B cell (primary cell): ENCODE data around the gene CDHR2. TPM values are rescaled to one million over a fixed set of nuclear protein-coding genes. Genes with fewer than 3 reads are reported as not detected.

Source experiments
- ATAC-seq: fragments of 200-7000 bp; cut with Tn5 transposase; one replicate; pipeline ENCODE4 v1.10.0; 2021; ENCODE audit warnings: low read depth, mild to moderate bottlenecking, moderate number of reproducible peaks, moderate library complexity
- CTCF ChIA-PET: fragments of 350-600 bp; sonication (Branson Sonifier 250); formaldehyde crosslinking; loops from one replicate; lab custom pipeline; 2021; ENCODE audit warnings: antibody characterized with exemption, inconsistent platforms; lab: Charles Lee
- POLR2A ChIA-PET: fragments of 350-600 bp; sonication (Branson Sonifier 250); formaldehyde crosslinking; loops from one replicate; lab custom pipeline; 2021; ENCODE audit warnings: antibody characterized with exemption; lab: Charles Lee
- DNase-seq: peaks from one replicate; pipeline ENCODE4 v3.0.0; 2013
- H2AFZ ChIP-seq: 2 replicates; pipeline ENCODE4 v1.6.1; 2012; ENCODE audit warnings: mild to moderate bottlenecking, low read depth, low read length; ENCODE audit not compliant: insufficient read depth, poor library complexity, severe bottlenecking
- H3K27ac ChIP-seq, 2 donors: 1 replicate in 1 of 2; 2 replicates in 1 of 2; pipeline ENCODE4 v1.5.1; 2012 to 2013; ENCODE audit warnings: low read length in 2 of 2, mild to moderate bottlenecking in 2 of 2, moderate library complexity in 1 of 2
- H3K27me3 ChIP-seq, 4 experiments: fragments of 200-600 bp in 1 of 4; sonication (generic) in 1 of 4; replicated peaks in 1 of 4; 1 replicate in 2 of 4; 2 replicates in 2 of 4; pipeline versions ENCODE4 v1.6.1 to v1.7.0; 2013 to 2016; ENCODE audit warnings: low read length in 3 of 4, mild to moderate bottlenecking in 2 of 4, mixed read lengths in 1 of 4, moderate library complexity in 1 of 4; ENCODE audit not compliant: insufficient read depth in 4 of 4, control insufficient read depth in 3 of 4; ENCODE audit errors: control extremely low read depth in 1 of 4
- H3K36me3 ChIP-seq, 2 experiments: replicated peaks in 1 of 2; 1 replicate in 1 of 2; 2 replicates in 1 of 2; pipeline versions ENCODE4 v1.6.1 to v1.7.1; 2013; ENCODE audit warnings: low read length in 1 of 2; ENCODE audit not compliant: insufficient read depth in 2 of 2, control insufficient read depth in 1 of 2; ENCODE audit errors: control extremely low read depth in 1 of 2, extremely low read depth in 1 of 2
- H3K4me1 ChIP-seq, 2 donors: fragments of 200-600 bp in 1 of 2; sonication (generic) in 1 of 2; 1 replicate in 1 of 2; 2 replicates in 1 of 2; pipeline versions ENCODE4 v1.5.1 to v1.6.1; 2013 to 2017; ENCODE audit warnings: low read length in 2 of 2; ENCODE audit not compliant: control insufficient read depth in 2 of 2, insufficient read depth in 2 of 2
- H3K4me2 ChIP-seq: replicated peaks from 2 replicates; pipeline ENCODE3; 2012; ENCODE audit warnings: mild to moderate bottlenecking, low read depth, low read length; ENCODE audit not compliant: poor library complexity, severe bottlenecking
- H3K4me3 ChIP-seq, 5 experiments: fragments of 200-600 bp in 1 of 5; sonication (generic) in 1 of 5; 1 replicate in 3 of 5; 2 replicates in 2 of 5; pipeline versions ENCODE4 v1.5.1 to v1.7.0; 2011 to 2016; ENCODE audit warnings: low read length in 4 of 5, mild to moderate bottlenecking in 4 of 5, low read depth in 2 of 5, control low read depth in 1 of 5, moderate library complexity in 1 of 5; ENCODE audit not compliant: insufficient read depth in 1 of 5; ENCODE audit errors: control extremely low read depth in 1 of 5, extremely low read depth in 1 of 5
- H3K79me2 ChIP-seq: fragments of 200-600 bp; sonication (generic); one replicate; pipeline ENCODE4 v1.6.0; 2016; ENCODE audit warnings: low read length; ENCODE audit not compliant: control insufficient read depth, insufficient read depth
- H3K9ac ChIP-seq: fragments of 200-600 bp; sonication (generic); 2 replicates; pipeline ENCODE4 v1.6.1; 2017; ENCODE audit warnings: mild to moderate bottlenecking, low read length, moderate library complexity
- H3K9me3 ChIP-seq, 3 donors: one replicate each; pipeline versions ENCODE4 v1.6.1 to v1.7.1; 2013; ENCODE audit warnings: low read length in 2 of 3; ENCODE audit not compliant: control insufficient read depth in 2 of 3, insufficient read depth in 1 of 3; ENCODE audit errors: control extremely low read depth in 1 of 3
- H4K20me1 ChIP-seq: 2 replicates; pipeline ENCODE4 v1.6.0; 2012; ENCODE audit warnings: mild to moderate bottlenecking, low read length; ENCODE audit not compliant: insufficient read depth, control insufficient read depth, poor library complexity, severe bottlenecking
- H3K27ac Mint-ChIP-seq: one replicate; pipeline ENCODE4 v1.8.0; 2021; ENCODE audit warnings: mixed read lengths
- H3K27me3 Mint-ChIP-seq: one replicate; pipeline ENCODE4 v1.8.0; 2021; ENCODE audit warnings: mixed read lengths
- H3K4me1 Mint-ChIP-seq: one replicate; pipeline ENCODE4 v1.8.0; 2021; ENCODE audit warnings: mixed read lengths
- H3K4me3 Mint-ChIP-seq: one replicate; pipeline ENCODE4 v1.8.0; 2021; ENCODE audit warnings: mixed read lengths
- H3K9me3 Mint-ChIP-seq: one replicate; pipeline ENCODE4 v1.8.0; 2022; ENCODE audit warnings: mixed read lengths; ENCODE audit not compliant: insufficient read depth
- EZH2 ChIP-seq: IDR thresholded peaks from 2 replicates; pipeline ENCODE4 v1.6.1; 2012; ENCODE audit warnings: borderline replicate concordance, low read depth, mild to moderate bottlenecking, moderate library complexity, low read length; ENCODE audit not compliant: insufficient read depth, poor library complexity, severe bottlenecking
- WGBS: methylation state at CpG from one replicate; pipeline ENCODE4 v1.1.5; 2013; ENCODE audit warnings: missing lambda C conversion rate; ENCODE audit not compliant: insufficient coverage; 5-methylcytosine and 5-hydroxymethylcytosine counted together
- intact Hi-C: fragments of 100-400 bp; cut with micrococcal nuclease; formaldehyde crosslinking; loops from one replicate; pipeline ENCODE4 v1.10.0; 2022
- polyA plus RNA-seq: library from polyadenylated mRNA; depleted of rRNA; stranded (reverse); fragments of >200 nt; gene quantifications from 2 replicates; pipeline ENCODE4 v1.2.3, GENCODE V29; 2012
- total RNA-seq, 2 donors: library from RNA; stranded (reverse); fragments of 120-200 nt in 1 of 2; gene quantifications; 1 replicate in 1 of 2; 2 replicates in 1 of 2; pipeline versions ENCODE4 v1.2.3 to v1.2.4, GENCODE V29; 2013 to 2022
- TF ChIP-seq, protein P1 (sequence below): fragments of 200-600 bp; IDR thresholded peaks from one replicate; pipeline ENCODE4 v1.8.0; 2022; ENCODE audit warnings: antibody characterized with exemption, mild to moderate bottlenecking

The CDHR2 gene
- total and polyA plus RNA-seq, 2 donors (not counting 1 experiment from before 2014, with no cell fraction given), result 0.25 to 1.7 TPM

DNA sequence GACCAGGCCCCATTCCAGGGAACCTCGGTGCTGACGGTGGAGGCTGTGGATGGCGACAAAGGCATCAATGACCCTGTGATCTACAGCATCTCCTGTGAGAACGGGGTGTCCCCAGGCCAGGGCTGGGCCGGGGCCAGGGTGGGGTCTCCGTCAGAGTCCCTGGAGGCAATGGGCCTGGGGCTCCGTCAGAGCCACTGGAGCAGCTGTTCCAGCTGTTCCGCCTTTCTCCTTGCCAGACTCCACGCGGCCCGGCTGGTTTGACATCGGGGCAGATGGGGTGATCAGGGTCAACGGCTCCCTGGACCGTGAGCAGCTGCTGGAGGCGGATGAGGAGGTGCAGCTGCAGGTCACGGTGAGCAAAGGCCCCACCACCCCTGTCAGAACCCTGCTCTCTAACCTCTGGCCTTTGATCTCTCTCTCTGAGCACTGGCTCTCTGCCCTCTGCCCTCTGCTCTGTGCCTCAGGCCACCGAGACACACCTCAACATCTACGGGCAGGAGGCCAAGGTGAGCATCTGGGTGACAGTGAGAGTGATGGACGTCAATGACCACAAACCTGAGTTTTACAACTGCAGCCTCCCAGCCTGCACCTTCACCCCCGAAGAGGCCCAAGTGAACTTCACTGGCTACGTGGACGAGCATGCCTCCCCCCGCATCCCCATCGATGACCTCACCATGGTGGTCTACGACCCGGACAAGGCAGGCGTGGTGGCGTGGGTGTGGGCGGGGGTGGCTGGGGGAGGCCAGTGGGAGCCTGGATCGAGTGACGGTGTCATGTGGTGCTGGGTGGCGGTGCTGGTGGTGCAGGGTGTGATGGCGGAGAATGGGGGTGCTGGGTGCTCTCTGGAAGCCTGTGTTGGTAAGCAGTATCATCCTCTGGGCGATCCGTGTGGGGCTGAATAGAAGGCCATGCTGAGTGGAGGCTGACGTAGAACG is 26.6 kb downstream of the CDHR2 start:
- ChIA-PET POLR2A (no interaction called here), CTCF (interaction anchor here (0.9 to 4.3 kb wide), 6 partner anchors 12 to 159 kb away, joined by 3 to 24 read pairs (median 10); partner anchors contain the start of genes CLTB, EIF4E1B and SNCB)
- H3K27ac ChIP-seq, result no peak overlapping the region
- Mint-ChIP-seq H3K27me3 (peaks cover 7% of the 10 kb centered on the region), H3K9me3 (no peaks in the 10 kb centered on the region), H3K27ac (peak overlapping the region; percentile 37), H3K4me3 (no peak overlapping the region), H3K4me1 (peaks cover 5% of the 10 kb centered on the region)
- no peak overlapping the region for H2AFZ ChIP-seq
- H3K4me2 ChIP-seq, result no peak overlapping the region
- intact Hi-C loops, result loop anchor here (2.0 kb wide), 1 partner anchor 383 kb away; no protein-coding TSS in a partner anchor
- ATAC-seq (no peak), DNase-seq (no peak)
- no peaks in the 10 kb centered on the region for H3K79me2 ChIP-seq
- H3K9ac ChIP-seq, result no peak overlapping the region
- H3K36me3 ChIP-seq, result no peaks in the 10 kb centered on the region
- no peaks in the 10 kb centered on the region for H4K20me1 ChIP-seq
- H3K4me3 ChIP-seq, result no peak overlapping the region
- TF ChIP-seq, protein P1, sequence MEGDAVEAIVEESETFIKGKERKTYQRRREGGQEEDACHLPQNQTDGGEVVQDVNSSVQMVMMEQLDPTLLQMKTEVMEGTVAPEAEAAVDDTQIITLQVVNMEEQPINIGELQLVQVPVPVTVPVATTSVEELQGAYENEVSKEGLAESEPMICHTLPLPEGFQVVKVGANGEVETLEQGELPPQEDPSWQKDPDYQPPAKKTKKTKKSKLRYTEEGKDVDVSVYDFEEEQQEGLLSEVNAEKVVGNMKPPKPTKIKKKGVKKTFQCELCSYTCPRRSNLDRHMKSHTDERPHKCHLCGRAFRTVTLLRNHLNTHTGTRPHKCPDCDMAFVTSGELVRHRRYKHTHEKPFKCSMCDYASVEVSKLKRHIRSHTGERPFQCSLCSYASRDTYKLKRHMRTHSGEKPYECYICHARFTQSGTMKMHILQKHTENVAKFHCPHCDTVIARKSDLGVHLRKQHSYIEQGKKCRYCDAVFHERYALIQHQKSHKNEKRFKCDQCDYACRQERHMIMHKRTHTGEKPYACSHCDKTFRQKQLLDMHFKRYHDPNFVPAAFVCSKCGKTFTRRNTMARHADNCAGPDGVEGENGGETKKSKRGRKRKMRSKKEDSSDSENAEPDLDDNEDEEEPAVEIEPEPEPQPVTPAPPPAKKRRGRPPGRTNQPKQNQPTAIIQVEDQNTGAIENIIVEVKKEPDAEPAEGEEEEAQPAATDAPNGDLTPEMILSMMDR, result no peak
- no peak for TF ChIP-seq EZH2
- WGBS, result 95% methylated on average over 36 of the region's 37 CpGs
- H3K27me3 ChIP-seq, result no peaks in the 10 kb centered on the region
- peaks cover 0 to 4% (median 0%) of the 10 kb centered on the region in 3 donors for H3K9me3 ChIP-seq
- H3K4me1 ChIP-seq, result peaks cover 0 to 11% of the 10 kb centered on the region in 2 donors
